Stimulated activated CD8-positive, alpha-beta memory T cell treated with anti-CD3 and anti-CD28 coated beads, Interleukin-12 subunit alpha, Interleukin-12 subunit beta, amount 100 ng/mL, for 4 hours (primary cell): ENCODE data around the gene MUC6.

ENCODE experiments used
- DNase-seq: peaks from one replicate; pipeline ENCODE4 v3.0.0-alpha.2; 2020; ENCODE audit warnings: low read depth

The MUC6 gene

DNA sequence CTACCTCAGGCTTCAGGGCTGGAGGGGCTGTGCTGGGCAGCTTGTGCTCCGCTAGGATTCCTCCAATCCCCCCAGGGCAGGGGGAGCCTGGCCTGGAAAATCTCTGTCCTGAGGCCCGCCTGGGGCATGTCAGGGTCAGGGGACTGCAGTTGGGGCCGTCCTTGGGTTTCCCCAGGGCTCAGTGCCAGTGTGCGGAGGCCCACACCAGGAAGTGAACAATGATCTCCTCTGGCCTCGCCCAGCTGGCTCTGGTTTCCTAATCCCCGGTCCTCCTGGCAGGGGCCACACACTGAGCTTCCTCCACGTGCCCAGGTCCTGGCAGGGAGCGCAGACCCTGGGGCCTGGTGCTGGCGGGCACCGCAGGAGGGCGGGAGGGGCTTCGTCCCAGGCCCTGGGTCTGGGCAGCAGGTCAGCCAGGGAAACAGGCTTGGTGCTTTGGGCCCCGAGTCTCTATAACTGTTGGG is 36.8 kb upstream of the MUC6 start:
- no peak for DNase-seq

DNA sequence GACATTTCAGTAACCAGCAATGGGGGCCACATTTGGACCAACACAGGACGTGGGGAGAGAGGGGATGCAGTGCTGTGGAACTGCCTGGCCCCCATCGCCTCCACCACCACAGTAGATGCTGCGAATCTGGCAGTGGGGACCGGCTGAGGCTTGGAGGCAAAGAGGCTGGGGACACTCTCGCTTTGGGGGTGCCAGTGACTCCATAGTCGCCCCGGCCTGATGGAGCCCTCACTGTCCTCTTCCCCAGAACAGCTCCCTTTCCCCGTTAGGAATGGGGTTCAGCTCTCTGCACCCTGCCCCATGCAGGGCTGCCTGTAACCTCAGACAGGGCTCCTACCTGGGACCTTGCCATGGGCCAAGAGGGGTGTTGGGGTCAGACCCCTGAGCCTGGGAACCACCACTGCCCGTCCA is 36.3 kb upstream of the MUC6 start:
- no peak for DNase-seq

- DNase-seq: no peak
Measured at GRCh38 chr11:1072116-1072820, 35.8 kb upstream of the MUC6 start.

DNA sequence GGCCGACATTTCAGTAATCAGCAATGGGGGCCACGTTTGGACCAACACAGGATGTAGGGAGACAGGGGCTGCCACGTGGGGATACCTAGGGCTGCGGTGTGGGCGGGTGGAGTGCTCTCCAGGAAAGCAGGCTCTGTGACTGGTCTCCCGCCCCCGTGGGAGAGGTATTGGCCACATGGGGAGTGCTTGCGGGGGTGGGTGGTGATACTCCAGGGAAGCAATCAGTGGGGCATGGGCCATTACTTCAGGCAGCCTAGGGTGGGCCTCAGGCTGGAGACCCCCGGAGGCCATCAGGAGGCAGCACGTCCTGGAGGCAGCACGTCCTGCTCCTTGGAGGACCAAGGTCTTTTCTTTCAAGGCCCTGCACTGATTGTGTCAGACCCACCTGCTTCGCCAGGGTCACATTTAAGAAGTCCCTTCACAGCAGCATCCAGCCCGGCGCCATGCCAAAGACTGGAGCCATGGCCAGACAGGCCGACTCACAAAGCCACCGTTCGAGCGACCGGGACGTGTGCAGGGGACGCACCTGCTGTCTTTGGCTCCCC is 35.1 kb upstream of the MUC6 start:
- no peak for DNase-seq

DNA sequence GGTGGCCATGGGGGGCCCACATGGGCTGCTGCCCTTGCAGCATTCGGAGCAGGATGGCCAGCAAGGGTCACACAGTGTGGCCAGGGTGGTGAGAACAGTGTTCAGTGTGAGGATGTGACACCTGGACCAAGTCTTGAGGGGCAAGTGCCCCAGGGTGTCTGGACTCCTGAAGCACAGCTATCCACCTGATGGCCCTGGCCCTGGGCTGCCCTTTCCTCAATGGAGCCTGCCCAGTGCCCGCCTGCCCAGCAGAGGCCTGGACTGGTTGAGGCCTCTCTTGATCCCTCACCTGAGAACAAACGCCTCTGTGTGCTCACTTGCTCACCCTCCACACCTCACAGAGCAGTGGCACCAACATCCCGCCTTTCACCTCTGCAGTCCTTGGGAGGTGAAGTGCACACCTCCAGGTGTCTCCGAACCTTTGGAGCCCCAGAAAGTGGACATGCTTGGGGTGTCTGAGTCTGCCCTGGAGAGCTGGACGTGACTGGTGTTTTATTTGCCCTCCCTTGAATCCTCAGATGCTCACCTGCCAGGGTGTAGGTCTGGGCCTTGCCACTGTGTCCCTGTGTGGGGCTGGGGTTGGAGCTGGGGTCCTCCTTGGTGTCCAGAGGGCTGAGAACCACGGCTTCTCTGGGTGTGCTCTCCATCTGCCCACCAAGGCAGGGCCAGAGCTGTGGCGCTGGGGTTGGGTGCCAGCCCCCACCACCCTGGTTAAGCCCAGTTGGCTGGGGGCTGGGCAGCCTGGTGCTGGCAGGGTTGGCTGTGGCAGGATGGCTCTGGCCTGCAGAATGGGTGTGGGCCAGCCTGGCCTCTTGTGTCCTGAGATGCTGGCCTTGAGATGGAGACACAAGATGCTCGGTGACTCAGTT is 34.3 kb upstream of the MUC6 start:
- DNase-seq: no peak

DNA sequence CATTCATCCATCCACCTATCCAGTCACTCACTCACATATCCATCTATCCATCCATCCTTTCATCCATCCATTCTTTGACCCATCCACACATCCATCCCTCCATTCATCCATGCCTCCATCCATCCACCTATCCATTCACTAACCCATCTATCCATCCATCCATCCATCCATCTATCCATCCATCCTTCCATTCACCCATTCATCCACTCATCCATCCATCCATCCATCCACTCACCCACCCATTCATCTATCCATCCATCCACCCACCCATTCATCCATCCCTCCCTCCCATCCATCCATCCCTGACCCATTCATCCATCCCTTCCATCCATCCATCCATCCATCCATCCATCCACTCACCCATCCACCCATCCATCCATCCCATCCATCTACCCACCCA is 33.2 kb upstream of the MUC6 start:
- DNase-seq: no peak

- no peak for DNase-seq
Measured at GRCh38 chr11:1067812-1068496, 31.4 kb upstream of the MUC6 start.

DNA sequence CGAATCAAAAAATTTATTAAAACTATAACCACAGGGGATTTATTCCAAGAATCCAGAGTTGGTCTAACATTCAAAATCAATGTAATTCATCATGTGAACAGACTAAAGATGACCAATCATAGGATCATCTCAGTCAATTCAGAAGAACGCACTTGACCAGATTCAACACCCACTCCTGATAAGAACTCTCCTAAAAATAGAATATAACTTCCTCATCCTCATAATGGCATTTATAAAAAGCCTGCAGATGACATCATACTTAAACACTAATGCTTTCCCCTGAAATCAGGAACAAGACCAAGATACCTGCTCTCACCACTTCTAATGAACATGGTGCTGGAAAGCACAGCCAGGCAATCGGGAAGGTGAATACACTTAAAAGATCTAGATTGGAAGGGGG is 27.6 kb upstream of the MUC6 start:
- no peak for DNase-seq

DNA sequence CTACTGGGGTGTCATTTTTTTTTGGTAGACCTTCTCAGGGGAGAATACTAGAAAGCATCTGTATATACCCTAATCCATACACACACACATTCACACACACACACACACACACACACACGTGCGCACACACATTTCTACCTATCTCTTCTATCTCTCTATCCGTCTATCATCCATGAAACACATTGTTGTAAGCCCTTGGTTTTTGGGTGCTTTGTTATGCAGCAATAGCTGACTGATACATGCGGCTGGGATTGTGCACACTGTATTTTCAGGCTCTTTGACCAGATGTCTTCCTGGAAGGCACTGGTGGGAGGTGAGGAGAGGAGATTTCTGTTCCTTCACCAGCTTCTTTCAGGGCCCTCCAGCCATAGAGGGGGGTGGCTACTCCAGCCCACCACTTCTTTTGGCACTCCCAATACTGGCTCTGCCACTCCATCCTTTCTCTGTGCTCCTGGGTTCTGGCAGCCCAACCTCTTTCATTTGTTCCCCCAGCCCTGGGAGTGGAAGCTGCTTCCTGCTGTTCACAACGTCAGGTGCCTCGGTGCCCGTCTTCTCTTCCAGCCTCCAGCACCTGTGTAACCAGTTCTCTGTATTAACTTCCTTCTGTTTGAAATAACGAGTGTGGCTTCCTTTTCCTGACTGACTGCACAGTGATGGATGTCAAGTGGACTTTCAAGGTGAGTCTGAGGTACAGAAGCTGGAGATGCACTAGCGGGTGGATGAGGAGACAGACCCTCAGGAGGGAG is 25.7 kb upstream of the MUC6 start:
- no peak for DNase-seq

GRCh38 chr11:1060852-1061616 is 24.5 kb upstream of the MUC6 start:
- DNase-seq: no peak

DNA sequence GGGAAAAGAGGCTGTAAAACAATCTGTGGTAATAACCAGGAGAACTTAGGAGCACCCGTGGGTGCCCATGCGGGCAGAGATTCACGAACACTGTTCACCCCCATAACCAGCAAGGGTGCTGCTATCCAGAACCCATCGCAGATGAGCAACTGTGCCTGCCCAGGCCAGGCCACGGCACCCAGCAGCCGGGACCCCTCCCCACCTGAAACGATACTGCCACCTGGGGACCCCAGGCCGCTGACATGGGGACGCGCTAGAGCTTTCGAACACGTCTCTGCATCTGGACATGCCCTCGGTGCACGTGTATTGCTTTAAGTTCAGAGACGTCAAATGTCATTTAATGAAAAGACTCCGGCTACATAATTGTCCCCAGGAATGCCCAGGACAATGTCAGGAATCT is 23.9 kb upstream of the MUC6 start:
- DNase-seq: no peak

DNA sequence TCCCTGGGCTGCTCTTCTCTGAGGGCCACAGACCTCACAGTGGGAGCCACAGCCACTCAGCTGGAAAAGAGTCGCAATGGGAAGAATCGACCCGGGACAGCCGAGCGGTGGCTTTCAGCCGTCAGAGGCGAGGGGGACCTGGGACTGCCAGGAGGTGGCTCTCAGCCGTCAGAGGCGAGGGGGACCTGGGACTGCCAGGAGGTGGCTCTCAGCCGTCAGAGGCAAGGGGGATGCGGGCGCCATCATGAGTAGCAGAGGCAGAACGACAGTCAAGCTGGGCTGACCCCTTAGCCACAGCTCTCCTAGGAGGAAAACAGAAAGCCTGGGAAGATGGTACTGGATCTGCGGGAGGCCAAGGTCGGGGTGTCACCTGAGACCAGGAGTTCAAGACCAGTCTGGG is 23.2 kb upstream of the MUC6 start:
- DNase-seq: no peak

GRCh38 chr11:1057806-1058205 is 21.3 kb upstream of the MUC6 start:
- DNase-seq: no peak

- DNase-seq: no peak
Measured at GRCh38 chr11:1055990-1056771, 19.7 kb upstream of the MUC6 start.

DNA sequence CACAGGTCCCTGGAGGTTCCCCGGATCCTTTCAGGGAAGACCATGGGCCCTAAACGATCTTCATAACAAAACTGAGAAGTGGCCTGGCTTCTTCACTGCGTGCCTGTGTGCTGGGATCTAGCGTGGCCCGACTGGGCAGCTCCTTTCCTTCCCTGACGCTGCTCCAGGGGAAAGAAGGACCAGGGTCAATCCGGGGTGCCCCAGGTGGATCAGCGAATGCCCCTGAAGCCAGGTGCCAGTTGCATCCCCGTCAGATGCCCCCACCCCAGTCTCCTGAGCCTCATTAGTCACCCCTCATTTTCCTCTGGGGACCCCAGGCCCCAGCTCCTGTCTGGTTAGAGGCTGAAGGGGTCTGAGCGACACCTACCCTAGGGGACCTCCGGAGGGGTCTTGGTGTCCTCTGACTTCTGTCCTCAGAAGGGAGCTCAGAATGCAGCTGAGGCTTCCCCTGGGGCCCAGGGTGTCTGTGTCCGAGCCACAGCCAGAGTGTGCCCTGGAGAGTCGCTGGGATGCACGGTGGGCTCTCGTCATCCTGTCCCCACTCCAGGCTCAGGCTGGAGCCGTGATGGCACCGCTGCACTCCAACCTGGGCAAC is 18.7 kb upstream of the MUC6 start:
- no peak for DNase-seq

- no peak for DNase-seq
Measured at GRCh38 chr11:1054143-1055108, 17.9 kb upstream of the MUC6 start.

GRCh38 chr11:1053121-1053901 is 16.8 kb upstream of the MUC6 start:
- no peak for DNase-seq
